Epidermal melanocyte (primary cell): Measurements from ENCODE around the gene MRPL36.
"Not testable (repeated sequence)": the region's sequence is repeated elsewhere in the genome, so short reads cannot be mapped to it uniquely, and the experiment has no call there.

Experiments
- DNase-seq: peaks from one replicate; pipeline ENCODE4 v3.0.0; 2011; ENCODE audit warnings: low spot score; ENCODE audit not compliant: insufficient read length

The MRPL36 gene

GRCh38 chr5:1797103-1797800 lies 2.4 kb downstream of the MRPL36 start:
- no peak for DNase-seq

- DNase-seq = no peak
Measured at GRCh38 chr5:1796371-1797102, 3.1 kb downstream of the MRPL36 start.

GRCh38 chr5:1795931-1796330 lies 3.7 kb downstream of the MRPL36 start:
- DNase-seq = no peak

GRCh38 chr5:1795506-1795905 lies 4.1 kb downstream of the MRPL36 start:
- DNase-seq = no peak

- DNase-seq = no peak
Measured at GRCh38 chr5:1794901-1795290, 4.7 kb downstream of the MRPL36 start.

GRCh38 chr5:1793966-1794900 lies 5.4 kb downstream of the MRPL36 start:
- DNase-seq = no peak

GRCh38 chr5:1793301-1793740 lies 6.3 kb downstream of the MRPL36 start:
- no peak for DNase-seq

- no peak for DNase-seq
Measured at GRCh38 chr5:1792842-1793266, 6.8 kb downstream of the MRPL36 start.

GRCh38 chr5:1791176-1791575 lies 8.5 kb downstream of the MRPL36 start:
- no peak for DNase-seq

- no peak for DNase-seq
Measured at GRCh38 chr5:1789834-1790471, 9.7 kb downstream of the MRPL36 start.

GRCh38 chr5:1789438-1789833 lies 10.2 kb downstream of the MRPL36 start:
- DNase-seq = not testable (repeated sequence)

- DNase-seq = no peak
Measured at GRCh38 chr5:1788828-1789227, 10.8 kb downstream of the MRPL36 start.

- DNase-seq = no peak
Measured at GRCh38 chr5:1788200-1788599, 11.4 kb downstream of the MRPL36 start.

GRCh38 chr5:1787472-1788047 lies 12.1 kb downstream of the MRPL36 start:
- DNase-seq = no peak

- DNase-seq = no peak
Measured at GRCh38 chr5:1786621-1787471, 12.8 kb downstream of the MRPL36 start.

GRCh38 chr5:1785984-1786383 lies 13.7 kb downstream of the MRPL36 start:
- no peak for DNase-seq

GRCh38 chr5:1785062-1785461 lies 14.6 kb downstream of the MRPL36 start:
- no peak for DNase-seq

- no peak for DNase-seq
Measured at GRCh38 chr5:1784197-1785050, 15.2 kb downstream of the MRPL36 start.

- DNase-seq = no peak
Measured at GRCh38 chr5:1783216-1783554, 16.5 kb downstream of the MRPL36 start.
